GM12878 (cell line): ENCODE data around the gene MTM1. TPM values are rescaled to one million over a fixed set of nuclear protein-coding genes. Genes with fewer than 3 reads are reported as not detected.

Experiments used
- ATAC-seq: fragments of 200-7000 bp; cut with Tn5 transposase; 3 replicates; pipeline ENCODE4 v1.9.1; 2020; ENCODE audit warnings: mild to moderate bottlenecking, moderate library complexity
- BruUV-seq: library from RNA; stranded (reverse); fragments of 400-500 nt; replicated peaks from 2 replicates; lab custom pipeline; 2021; lab: Mats Ljungman, UMichigan
- CTCF ChIA-PET: fragments of 300-600 bp; sonication (Branson Sonifier 250); formaldehyde crosslinking; extraction: SDS; loops from one replicate; lab custom pipeline; 2021; ENCODE audit warnings: inconsistent platforms; lab: Yijun Ruan, JAX
- POLR2A ChIA-PET: fragments of 350-600 bp; formaldehyde crosslinking; extraction: SDS; loops from one replicate; lab custom pipeline; 2021; ENCODE audit warnings: inconsistent platforms; lab: Charles Lee
- RAD21 ChIA-PET: fragments of 300-600 bp; sonication (Branson Sonifier 250); formaldehyde crosslinking; loops from one replicate; lab custom pipeline; 2023; ENCODE audit warnings: antibody characterized with exemption; ENCODE audit not compliant: unreplicated experiment; lab: Charles Lee
- SMC1A ChIA-PET: fragments of 300-600 bp; sonication (Branson Sonifier 250); formaldehyde crosslinking; loops from one replicate; lab custom pipeline; 2023; ENCODE audit not compliant: unreplicated experiment, uncharacterized antibody; lab: Charles Lee
- DNase-seq: peaks from one replicate; pipeline ENCODE4 v3.0.0-alpha.2; 2011; ENCODE audit warnings: low read depth, low spot score
- FAIRE-seq: peaks from 3 replicates; lab custom pipeline; 2011; peaks lifted over from hg19 to GRCh38; lab: Jason Lieb, UNC
- H2AFZ ChIP-seq: 2 replicates; pipeline ENCODE4 v1.6.0; 2011; ENCODE audit warnings: low read depth, low read length, control low read depth; ENCODE audit not compliant: control insufficient read depth
- H3K27ac ChIP-seq: 2 replicates; pipeline ENCODE4 v1.5.1; 2011; ENCODE audit warnings: control low read depth; ENCODE audit not compliant: control insufficient read depth, insufficient read depth
- H3K27me3 ChIP-seq, 2 experiments: replicated peaks in 1 of 2; 2 replicates each; pipeline versions ENCODE4 v1.6.0 to v1.6.1; 2011; ENCODE audit warnings: low read length in 1 of 2; ENCODE audit not compliant: control insufficient read depth in 2 of 2, insufficient read depth in 2 of 2
- H3K36me3 ChIP-seq, 2 experiments: 2 replicates each; pipeline ENCODE4 v1.5.1; 2011; ENCODE audit warnings: low read length in 1 of 2; ENCODE audit not compliant: control insufficient read depth in 2 of 2, insufficient read depth in 2 of 2
- H3K4me1 ChIP-seq: 2 replicates; pipeline ENCODE4 v1.6.1; 2011; ENCODE audit warnings: mild to moderate bottlenecking, low read length, moderate library complexity, mixed read lengths; ENCODE audit not compliant: control insufficient read depth, insufficient read depth
- H3K4me2 ChIP-seq: 2 replicates; pipeline ENCODE4 v1.6.0; 2011; ENCODE audit warnings: control low read depth; ENCODE audit not compliant: control insufficient read depth, insufficient read depth
- H3K4me3 ChIP-seq: fragments of 200-600 bp; sonication (generic); 2 replicates; pipeline ENCODE4 v1.5.1; 2016
- H3K79me2 ChIP-seq: 2 replicates; pipeline ENCODE4 v1.6.0; 2011; ENCODE audit warnings: low read length; ENCODE audit not compliant: control insufficient read depth, insufficient read depth
- H3K9ac ChIP-seq: 2 replicates; pipeline ENCODE4 v1.8.0; 2011; ENCODE audit warnings: low read length, control low read depth, mixed read lengths; ENCODE audit not compliant: control insufficient read depth, insufficient read depth
- H3K9me3 ChIP-seq: replicated peaks from 3 replicates; pipeline ENCODE4 v1.5.1; 2011; ENCODE audit warnings: mild to moderate bottlenecking, low read length; ENCODE audit not compliant: control insufficient read depth, insufficient read depth
- H4K20me1 ChIP-seq: 2 replicates; pipeline ENCODE4 v1.6.0; 2011; ENCODE audit not compliant: control insufficient read depth, insufficient read depth
- EED ChIP-seq: sonication (generic); IDR thresholded peaks from 2 replicates; pipeline ENCODE4 v1.6.1; 2016; ENCODE audit warnings: antibody characterized with exemption, low read depth
- NR2C1 ChIP-seq: fragments of 450-650 bp; IDR thresholded peaks from 2 replicates; pipeline ENCODE4 v1.6.1; 2017; ENCODE audit warnings: antibody characterized with exemption, mild to moderate bottlenecking, moderate library complexity
- SUPT20H ChIP-seq: IDR thresholded peaks from 2 replicates; pipeline ENCODE4 v1.6.1; 2011; ENCODE audit warnings: low read depth, mild to moderate bottlenecking, low read length, moderate library complexity, borderline replicate concordance; ENCODE audit not compliant: control insufficient read depth
- SUZ12 ChIP-seq: fragments of 200-600 bp; sonication (generic); IDR thresholded peaks from one replicate; pipeline ENCODE4 v1.6.1; 2018; ENCODE audit warnings: antibody characterized with exemption, mild to moderate bottlenecking; ENCODE audit not compliant: unreplicated experiment
- TBL1XR1 ChIP-seq: IDR thresholded peaks from 2 replicates; pipeline ENCODE4 v1.6.1; 2012; ENCODE audit warnings: low read depth, low read length, improper control_type of control experiment
- TCF7 ChIP-seq: IDR thresholded peaks from 2 replicates; pipeline ENCODE4 v1.6.1; 2014; ENCODE audit warnings: antibody characterized with exemption, borderline replicate concordance
- WGBS: methylation state at CpG from one replicate; pipeline ENCODE4 v1.1.6; 2016; ENCODE audit warnings: low lambda C conversion rate; ENCODE audit not compliant: insufficient replicate concordance, insufficient coverage; ENCODE audit errors: missing lambda C conversion rate; 5-methylcytosine and 5-hydroxymethylcytosine counted together
- in situ Hi-C: fragments of 300-500 bp; cut with MboI; formaldehyde crosslinking; loops from 9 replicates; pipeline ENCODE4 v1.14.3; 2018; ENCODE audit warnings: mixed read lengths
- intact Hi-C: fragments of 100-400 bp; cut with micrococcal nuclease; formaldehyde crosslinking; loops from one replicate; pipeline ENCODE4 v1.14.2; 2022; ENCODE audit not compliant: unreplicated experiment
- polyA plus RNA-seq, 11 experiments: library from polyadenylated mRNA; depleted of rRNA in 4 of 11; unstranded in 6 of 11; stranded (reverse) in 5 of 11; fragments of >200 nt; fragmentation: Nextera tagmentation in 4 of 11; fragmentation: Illumina TruSeq in 1 of 11; extraction: Ambion mirVana in 4 of 11; extraction: Trizol in 1 of 11; gene quantifications; 1 replicate in 1 of 11; 2 replicates in 10 of 11; pipeline versions ENCODE4 v1.2.1 to v1.2.3, GENCODE V29; 2011 to 2016; ENCODE audit warnings: inconsistent platforms in 2 of 11, missing spikeins in 2 of 11, low read depth in 1 of 11
- total RNA-seq, 4 experiments: library from RNA; depleted of rRNA in 3 of 4; stranded (reverse); fragments of >200 nt in 3 of 4; fragmentation: Illumina TruSeq in 1 of 4; extraction: Trizol in 1 of 4; gene quantifications; 2 replicates each; pipeline versions ENCODE4 v1.2.1 to v1.2.3, GENCODE V29; 2013 to 2021
- TF ChIP-seq, protein P1 (sequence below): fragments of 150-350 bp; IDR thresholded peaks from 2 replicates; pipeline ENCODE4 v1.6.1; 2016; ENCODE audit warnings: low read depth, low read length
- TF ChIP-seq, protein P2 (sequence below): IDR thresholded peaks from 2 replicates; pipeline ENCODE4 v1.6.1; 2012; ENCODE audit warnings: low read depth, low read length, improper control_type of control experiment
- TF ChIP-seq, protein P3 (sequence below): fragments of 150-350 bp; IDR thresholded peaks from 2 replicates; pipeline ENCODE4 v1.6.1; 2014; ENCODE audit warnings: mild to moderate bottlenecking, low read depth, low read length
- TF ChIP-seq, protein P4 (sequence below): fragments of 450-650 bp; IDR thresholded peaks from 2 replicates; pipeline ENCODE4 v1.6.1; 2017; ENCODE audit warnings: mild to moderate bottlenecking, moderate library complexity

Gene MTM1
- total and polyA plus RNA-seq, 10 of the 15 experiments (the other 5 are each of a cell fraction or from before 2014, with no cell fraction given): 3.9 to 13.3 (median 8.4) TPM

DNA sequence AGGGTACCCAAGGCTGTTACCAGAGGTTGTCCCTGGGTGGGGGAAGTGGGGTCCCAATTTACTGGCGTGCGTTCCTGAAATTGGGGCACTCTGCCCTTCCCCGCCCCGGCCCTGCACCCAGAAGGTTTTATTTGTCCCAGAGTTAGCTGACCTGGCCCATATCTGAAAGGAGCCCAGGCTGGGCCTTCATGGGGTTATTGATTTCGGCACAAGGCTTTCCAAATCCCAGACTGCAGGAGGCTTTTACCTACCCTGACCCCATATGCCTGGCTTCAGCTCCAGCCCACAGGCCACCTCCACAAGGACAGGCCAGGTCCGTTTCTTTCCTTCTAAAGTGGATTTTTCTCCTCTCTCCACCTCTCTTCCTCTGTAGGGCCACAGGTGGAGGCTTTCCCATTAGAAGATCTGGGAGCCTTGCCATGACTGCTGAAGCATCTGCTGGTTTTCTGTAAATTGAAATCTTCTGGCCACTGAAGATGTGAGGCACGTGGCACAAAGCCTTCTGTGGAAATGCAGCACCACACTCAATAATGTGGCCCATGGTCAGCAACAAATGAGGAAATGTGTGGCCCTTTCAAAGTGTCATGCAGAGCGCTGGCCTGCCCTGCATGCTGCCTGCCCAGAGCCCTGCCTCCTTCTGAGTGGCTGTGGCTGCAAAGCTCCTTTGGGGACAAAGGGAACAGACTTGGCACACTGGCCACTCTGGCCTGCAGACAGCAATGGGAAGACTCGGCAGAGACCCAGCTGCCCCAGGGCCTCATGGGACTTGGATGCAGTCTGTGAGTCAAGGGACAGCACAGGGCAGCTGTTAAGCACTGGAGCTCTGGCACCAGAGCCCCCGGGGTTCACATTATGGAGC, 43.1 kb upstream of the MTM1 start:
- RAD21 ChIA-PET: no interaction called here

More for the DNA sequence above, 43.1 kb upstream of the MTM1 start:
- Histone ChIP-seq H4K20me1 (no peaks in the 10 kb centered on the region), H3K79me2 (no peaks in the 10 kb centered on the region), H3K27me3 (no peaks in the 10 kb centered on the region; a peak in 1 of 4 replicates), H2AFZ (no peak overlapping the region), H3K9me3 (no peaks in the 10 kb centered on the region; the same call in 2 of the 3 replicates), H3K36me3 (no peaks in the 10 kb centered on the region), H3K4me1 (no peaks in the 10 kb centered on the region), H3K27ac (no peak overlapping the region), H3K4me2 (no peak overlapping the region), H3K9ac (no peak overlapping the region), H3K4me3 (no peak overlapping the region)
- intact Hi-C loops: no loop called here
- WGBS: 32% methylated on average over 10 of the region's 10 CpGs
- DNase-seq (no peak), FAIRE-seq (no peak), ATAC-seq (no peak)
- SMC1A ChIA-PET: no interaction called here
- no TSS peak for BruUV-seq
- CTCF ChIA-PET: no interaction called here
- in situ Hi-C loops: no loop called here
- POLR2A ChIA-PET: no interaction called here
- TF ChIP-seq, protein P1, sequence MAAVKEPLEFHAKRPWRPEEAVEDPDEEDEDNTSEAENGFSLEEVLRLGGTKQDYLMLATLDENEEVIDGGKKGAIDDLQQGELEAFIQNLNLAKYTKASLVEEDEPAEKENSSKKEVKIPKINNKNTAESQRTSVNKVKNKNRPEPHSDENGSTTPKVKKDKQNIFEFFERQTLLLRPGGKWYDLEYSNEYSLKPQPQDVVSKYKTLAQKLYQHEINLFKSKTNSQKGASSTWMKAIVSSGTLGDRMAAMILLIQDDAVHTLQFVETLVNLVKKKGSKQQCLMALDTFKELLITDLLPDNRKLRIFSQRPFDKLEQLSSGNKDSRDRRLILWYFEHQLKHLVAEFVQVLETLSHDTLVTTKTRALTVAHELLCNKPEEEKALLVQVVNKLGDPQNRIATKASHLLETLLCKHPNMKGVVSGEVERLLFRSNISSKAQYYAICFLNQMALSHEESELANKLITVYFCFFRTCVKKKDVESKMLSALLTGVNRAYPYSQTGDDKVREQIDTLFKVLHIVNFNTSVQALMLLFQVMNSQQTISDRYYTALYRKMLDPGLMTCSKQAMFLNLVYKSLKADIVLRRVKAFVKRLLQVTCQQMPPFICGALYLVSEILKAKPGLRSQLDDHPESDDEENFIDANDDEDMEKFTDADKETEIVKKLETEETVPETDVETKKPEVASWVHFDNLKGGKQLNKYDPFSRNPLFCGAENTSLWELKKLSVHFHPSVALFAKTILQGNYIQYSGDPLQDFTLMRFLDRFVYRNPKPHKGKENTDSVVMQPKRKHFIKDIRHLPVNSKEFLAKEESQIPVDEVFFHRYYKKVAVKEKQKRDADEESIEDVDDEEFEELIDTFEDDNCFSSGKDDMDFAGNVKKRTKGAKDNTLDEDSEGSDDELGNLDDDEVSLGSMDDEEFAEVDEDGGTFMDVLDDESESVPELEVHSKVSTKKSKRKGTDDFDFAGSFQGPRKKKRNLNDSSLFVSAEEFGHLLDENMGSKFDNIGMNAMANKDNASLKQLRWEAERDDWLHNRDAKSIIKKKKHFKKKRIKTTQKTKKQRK: no peak
- no peak for TF ChIP-seq TCF7
- TF ChIP-seq SUZ12: no peak
- TF ChIP-seq, protein P2, sequence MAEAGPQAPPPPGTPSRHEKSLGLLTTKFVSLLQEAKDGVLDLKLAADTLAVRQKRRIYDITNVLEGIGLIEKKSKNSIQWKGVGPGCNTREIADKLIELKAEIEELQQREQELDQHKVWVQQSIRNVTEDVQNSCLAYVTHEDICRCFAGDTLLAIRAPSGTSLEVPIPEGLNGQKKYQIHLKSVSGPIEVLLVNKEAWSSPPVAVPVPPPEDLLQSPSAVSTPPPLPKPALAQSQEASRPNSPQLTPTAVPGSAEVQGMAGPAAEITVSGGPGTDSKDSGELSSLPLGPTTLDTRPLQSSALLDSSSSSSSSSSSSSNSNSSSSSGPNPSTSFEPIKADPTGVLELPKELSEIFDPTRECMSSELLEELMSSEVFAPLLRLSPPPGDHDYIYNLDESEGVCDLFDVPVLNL: no peak
- TF ChIP-seq NR2C1: no peak
- TF ChIP-seq, protein P3, sequence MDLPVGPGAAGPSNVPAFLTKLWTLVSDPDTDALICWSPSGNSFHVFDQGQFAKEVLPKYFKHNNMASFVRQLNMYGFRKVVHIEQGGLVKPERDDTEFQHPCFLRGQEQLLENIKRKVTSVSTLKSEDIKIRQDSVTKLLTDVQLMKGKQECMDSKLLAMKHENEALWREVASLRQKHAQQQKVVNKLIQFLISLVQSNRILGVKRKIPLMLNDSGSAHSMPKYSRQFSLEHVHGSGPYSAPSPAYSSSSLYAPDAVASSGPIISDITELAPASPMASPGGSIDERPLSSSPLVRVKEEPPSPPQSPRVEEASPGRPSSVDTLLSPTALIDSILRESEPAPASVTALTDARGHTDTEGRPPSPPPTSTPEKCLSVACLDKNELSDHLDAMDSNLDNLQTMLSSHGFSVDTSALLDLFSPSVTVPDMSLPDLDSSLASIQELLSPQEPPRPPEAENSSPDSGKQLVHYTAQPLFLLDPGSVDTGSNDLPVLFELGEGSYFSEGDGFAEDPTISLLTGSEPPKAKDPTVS: no peak
- TF ChIP-seq TBL1XR1: no peak
- no peak for TF ChIP-seq EED
- TF ChIP-seq SUPT20H: no peak
- TF ChIP-seq, protein P4, sequence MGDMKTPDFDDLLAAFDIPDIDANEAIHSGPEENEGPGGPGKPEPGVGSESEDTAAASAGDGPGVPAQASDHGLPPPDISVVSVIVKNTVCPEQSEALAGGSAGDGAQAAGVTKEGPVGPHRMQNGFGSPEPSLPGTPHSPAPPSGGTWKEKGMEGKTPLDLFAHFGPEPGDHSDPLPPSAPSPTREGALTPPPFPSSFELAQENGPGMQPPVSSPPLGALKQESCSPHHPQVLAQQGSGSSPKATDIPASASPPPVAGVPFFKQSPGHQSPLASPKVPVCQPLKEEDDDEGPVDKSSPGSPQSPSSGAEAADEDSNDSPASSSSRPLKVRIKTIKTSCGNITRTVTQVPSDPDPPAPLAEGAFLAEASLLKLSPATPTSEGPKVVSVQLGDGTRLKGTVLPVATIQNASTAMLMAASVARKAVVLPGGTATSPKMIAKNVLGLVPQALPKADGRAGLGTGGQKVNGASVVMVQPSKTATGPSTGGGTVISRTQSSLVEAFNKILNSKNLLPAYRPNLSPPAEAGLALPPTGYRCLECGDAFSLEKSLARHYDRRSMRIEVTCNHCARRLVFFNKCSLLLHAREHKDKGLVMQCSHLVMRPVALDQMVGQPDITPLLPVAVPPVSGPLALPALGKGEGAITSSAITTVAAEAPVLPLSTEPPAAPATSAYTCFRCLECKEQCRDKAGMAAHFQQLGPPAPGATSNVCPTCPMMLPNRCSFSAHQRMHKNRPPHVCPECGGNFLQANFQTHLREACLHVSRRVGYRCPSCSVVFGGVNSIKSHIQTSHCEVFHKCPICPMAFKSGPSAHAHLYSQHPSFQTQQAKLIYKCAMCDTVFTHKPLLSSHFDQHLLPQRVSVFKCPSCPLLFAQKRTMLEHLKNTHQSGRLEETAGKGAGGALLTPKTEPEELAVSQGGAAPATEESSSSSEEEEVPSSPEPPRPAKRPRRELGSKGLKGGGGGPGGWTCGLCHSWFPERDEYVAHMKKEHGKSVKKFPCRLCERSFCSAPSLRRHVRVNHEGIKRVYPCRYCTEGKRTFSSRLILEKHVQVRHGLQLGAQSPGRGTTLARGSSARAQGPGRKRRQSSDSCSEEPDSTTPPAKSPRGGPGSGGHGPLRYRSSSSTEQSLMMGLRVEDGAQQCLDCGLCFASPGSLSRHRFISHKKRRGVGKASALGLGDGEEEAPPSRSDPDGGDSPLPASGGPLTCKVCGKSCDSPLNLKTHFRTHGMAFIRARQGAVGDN: no peak
